HEK293 (cell line): ENCODE data around the gene TOM1L2.

Experiments used
- YY1 ChIP-seq: fragments of 450-650 bp; formaldehyde crosslinking; IDR thresholded peaks from 2 replicates; pipeline ENCODE4 v1.5.1; 2018; ENCODE audit warnings: missing biosample characterization, missing genetic modification characterization
- ZBTB11 ChIP-seq: fragments of 450-650 bp; formaldehyde crosslinking; conservative IDR thresholded peaks from 2 replicates; pipeline ENCODE4 v1.5.1; 2016; ENCODE audit warnings: low read depth, missing biosample characterization, missing genetic modification characterization
- ZNF645 ChIP-seq: fragments of 450-650 bp; formaldehyde crosslinking; IDR thresholded peaks from 2 replicates; pipeline ENCODE4; 2016; ENCODE audit warnings: missing biosample characterization, missing genetic modification characterization

DNA sequence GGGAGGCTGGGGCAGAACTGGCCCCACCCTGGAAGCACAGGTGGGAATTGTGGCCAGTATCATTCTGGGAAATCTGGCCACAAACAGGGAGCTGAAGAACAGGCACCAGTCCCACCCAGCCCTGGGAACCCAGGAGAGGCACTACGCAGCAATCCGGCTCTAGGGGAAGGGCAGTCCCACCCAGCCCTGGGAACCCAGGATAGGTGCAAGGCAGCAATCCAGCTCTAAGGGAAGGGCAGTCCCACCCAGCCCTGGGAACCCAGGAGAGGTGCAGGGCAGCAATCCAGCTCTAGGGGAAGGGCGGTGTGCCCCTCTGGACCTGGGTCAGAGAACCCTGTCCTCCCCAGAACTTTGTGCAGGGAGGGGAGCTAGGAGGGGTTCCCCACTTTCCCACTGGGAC is 7.6 kb upstream of the TOM1L2 start:
- no peak for TF ChIP-seq YY1 (tag by site-specific recombination)
- TF ChIP-seq ZNF645 (tag by site-specific recombination): no peak
- TF ChIP-seq ZBTB11 (tag by site-specific recombination): no peak
